ENCODE data around the gene JADE2.
"Not testable (repeated sequence)": the region's sequence is repeated elsewhere in the genome, so short reads cannot be mapped to it uniquely, and the experiment has no call there.

The JADE2 gene

DNA sequence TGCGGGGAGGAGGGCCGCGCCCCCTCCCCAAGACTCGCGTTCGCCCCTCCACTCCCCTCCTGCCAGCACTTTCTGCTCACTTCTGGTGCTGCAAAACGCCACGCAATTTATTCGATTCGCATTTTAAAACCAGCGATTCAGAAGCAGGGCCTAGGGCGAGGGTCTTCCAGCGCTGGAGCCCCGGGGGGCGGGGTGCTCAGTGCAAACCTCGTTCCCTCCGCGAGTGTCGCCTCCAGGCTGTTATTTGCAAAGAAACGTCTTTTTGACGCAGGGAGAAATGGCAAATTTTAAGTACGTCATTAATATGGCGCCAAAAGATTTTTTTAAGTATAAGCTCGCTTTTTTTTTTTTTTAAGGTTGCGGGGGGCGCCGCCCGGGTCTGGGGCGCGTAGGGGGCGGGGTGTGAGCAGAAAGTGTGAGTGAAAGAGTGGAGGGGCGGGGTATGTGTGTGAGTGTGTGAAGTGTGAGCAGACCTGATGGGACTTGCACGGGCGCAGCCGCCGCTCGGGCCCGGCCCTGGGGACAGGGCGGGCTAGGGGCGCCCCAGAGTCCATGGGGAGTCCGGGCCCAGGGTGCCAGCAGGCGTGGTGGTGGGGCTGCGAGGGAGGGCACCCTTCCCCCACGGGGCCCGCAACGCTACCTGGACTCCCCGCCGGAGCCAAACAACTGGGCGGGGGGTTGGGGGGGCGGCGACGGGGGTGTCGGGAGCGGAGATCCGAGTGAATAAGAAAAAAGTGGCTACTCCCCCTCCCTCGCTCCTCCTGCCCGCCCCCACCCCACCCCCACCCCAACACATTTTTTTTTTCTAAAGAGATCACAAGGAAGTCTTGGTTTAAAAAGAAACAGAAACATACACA lies at the start of gene JADE2:
JADE2 (plus strand) TSS at position 845 of the 857 bp plus-strand sequence. CDS start 10,188 bp downstream, outside the sequence.
- peak; percentile 91 for DNase-seq

DNA sequence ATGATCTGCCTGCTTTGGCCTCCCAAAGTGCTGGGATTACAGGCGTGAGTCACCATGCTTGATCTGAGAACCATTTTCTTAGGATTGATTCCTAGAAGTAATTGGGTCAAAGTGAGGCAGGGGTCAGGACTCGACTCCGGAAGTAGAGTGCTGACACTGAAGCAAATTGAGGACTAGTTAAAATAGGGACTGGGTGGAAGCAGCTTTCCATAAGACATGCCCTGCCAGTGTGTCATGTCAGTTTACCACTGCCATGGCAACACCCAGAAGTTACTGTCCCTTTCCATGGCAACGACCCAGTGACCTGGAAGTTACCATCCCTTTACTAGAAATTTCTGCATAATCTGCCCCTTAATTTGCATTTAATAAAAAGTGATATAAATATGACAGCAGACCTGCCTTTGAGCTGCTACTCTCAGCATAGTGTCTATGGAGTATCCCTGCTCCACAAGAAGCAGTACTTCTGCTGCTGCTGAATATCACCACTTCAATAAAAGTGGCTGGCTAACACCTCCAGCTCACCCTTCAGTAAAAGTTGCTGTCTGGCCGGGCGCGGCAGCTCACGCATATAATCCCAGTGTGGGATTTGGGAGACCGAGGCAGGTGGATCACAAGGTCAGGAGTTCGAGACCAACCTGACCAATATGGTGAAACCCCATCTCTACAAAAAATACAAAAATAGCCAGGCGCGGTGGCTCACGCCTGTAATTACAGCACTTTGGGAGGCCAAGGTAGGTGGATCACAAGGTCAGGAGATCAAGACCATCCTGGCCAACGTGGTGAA lies 47.8 kb upstream of the JADE2 start:
- DNase-seq, result no peak

DNA sequence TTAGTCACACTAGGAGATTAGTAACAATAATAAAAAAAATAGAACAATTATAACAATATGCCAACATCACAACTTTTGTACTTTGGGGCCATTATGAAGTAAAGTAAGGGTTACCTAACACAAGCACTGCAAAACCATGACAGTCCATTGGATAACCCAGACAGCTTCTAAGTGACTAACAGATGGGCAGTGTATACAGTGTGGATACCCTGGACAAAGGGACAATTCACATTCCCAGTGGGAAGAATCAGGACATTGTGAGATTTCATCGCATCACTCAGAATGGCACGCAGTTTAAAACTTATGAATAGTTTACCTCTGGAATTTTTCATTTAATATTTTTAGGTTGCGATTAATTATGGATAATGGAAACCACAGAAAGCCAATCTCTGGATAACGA lies 45.6 kb upstream of the JADE2 start:
- no peak for DNase-seq

DNA sequence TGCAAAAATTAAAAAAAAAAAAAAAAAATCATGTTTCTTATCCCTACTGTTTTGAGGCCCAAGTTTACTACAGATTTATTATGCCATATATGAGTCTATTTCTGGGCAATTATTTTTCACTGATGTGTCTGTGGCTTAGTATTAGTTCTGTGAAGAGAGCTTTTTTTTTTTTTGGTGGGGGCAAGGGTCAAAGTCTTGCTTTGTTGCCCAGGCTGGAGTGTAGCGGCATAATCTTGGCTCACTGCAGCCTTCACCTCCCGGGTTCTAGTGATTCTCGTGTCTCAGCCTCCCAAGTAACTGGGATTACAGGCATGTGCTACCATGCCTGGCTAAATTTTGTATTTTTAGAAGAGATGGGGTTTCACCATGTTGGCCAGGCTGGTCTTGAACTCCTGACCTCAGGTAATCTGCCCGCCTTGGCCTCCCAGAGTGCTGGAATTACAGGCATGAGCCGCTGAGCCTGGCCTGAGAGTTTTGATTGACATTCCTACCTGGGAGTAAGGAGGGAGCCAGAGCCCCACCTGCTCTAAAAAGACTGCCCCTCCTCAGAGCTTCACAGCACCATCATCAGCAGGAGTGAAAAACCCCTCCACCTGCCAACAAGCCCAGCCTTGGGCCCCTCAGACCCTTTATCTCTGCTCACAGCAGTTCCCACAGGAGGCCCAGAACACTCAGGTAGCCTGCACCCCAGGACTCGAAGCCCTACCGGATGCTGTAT lies 36.1 kb upstream of the JADE2 start:
- DNase-seq, result no peak

DNA sequence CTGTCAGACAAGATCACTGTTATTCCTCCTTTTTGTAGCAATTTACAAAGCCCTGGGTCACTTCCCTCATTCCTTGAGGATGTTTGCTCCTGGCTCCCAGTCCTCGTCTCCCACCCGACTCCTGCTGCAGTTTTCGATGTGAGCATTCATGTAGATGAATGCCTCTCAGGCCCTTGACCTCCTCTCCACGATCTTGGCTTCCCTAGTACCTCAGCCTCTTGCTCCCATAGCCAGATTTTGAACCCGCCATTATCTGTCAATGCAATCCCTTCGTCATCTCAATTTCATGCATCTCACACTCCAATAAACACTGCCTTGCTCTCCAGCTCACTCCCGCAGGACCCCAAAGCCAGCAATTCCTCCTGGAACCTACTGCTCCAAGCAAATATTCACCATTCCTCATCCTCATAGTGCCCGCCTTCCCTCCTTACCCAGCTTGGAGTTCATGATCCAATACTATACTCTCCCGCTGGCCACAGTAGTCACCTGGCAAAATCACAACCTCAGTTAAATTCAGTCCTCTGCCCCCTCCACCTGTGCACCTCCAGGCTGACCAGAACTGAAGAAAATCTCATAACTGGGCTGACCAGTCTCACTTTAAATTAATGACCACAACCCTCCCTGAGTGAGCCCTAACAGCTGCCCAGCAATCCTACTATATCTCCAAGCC lies 35.1 kb upstream of the JADE2 start:
- DNase-seq, result no peak

DNA sequence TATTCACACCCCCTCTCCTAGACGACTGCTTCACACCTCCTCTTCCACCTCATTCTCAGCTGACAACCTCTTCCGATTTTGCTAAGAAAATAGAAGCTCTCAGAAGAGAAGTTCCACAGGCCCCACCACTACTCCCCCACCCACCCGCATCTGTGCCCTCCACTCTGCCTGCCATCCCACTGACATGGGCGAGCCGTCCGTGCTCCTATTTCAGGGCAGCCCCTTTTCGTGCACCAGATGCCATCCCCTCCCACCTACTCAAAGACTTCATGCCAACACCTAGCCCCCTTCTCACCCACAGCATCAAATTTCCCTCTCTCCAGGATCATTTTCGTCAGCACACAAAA lies 34.6 kb upstream of the JADE2 start:
- DNase-seq, result no peak

DNA sequence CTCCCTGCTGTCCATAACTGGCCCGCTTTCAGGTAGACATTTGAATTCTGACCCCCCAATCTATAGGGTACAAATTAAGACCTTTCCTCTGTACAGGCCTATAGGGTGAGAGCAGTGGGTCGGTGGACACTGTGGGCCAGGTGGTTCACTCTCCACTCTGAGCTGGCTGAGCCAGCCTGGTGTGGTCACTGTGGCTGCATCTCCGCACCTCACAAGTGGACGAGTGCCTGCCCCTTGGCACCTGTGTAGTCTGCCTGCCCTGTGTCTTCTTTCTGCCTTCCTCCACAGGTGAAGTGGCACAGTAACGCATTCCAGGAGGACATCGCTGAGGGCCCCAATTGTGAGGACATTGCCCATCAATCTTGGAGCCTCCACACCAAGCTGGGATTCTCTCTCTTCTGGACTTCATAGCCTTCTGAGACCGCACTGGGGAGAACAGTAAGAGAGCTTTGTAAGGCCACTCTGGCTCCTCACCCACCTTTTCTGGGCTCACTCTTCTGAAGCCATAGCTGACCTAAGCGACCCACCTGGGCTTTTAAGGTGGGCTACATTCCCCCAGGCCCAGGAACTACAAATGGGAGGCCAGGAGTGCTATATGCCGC lies 33.5 kb upstream of the JADE2 start:
- DNase-seq, result no peak

DNA sequence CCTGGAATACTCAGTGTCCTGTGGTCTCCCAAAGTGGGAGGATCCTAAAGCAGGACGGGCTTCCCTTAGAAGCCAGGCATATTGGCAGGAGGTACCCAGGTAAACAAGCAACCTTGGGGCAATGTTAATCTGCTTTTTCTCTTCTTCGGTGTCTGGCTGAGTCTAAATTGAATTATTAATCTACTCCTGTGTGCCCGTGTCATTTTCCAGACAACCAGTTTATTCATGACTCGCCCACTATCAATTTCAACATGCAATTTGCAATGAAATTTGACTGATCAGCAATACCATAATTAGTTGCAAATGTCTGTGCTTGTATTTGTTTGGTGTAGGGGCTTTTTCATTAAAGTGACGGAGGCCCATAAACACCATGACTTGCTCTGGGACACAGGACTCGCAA lies 32.9 kb upstream of the JADE2 start:
- DNase-seq, result no peak

DNA sequence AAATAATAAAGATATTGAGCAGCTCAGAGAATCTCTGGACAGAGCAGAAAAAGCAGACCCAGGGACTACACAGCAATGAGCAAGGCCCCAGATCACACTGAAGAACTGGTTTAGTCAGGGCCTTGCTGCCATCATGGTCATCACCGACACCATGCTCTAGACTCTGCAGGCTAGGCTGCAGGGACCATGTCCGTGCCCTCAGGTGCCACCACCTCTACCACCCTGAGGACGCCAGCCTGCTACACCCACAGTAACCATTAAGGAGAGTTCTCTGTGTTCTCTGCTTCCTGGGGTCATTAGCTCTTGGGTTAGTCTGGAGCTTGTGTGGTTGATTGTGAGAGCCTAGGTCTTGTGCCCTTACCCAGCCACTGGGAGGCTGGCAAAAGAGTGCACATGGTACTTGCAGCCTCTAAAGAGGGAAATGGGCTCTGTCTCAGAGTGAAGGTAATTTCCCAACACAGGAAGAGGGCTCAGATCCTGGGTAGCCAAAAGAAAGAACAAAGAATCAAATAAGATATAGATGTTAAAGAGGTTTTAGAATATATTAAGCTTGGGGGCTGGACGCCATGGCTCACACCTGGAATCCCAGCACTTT lies 31.9 kb upstream of the JADE2 start:
- no peak for DNase-seq

DNA sequence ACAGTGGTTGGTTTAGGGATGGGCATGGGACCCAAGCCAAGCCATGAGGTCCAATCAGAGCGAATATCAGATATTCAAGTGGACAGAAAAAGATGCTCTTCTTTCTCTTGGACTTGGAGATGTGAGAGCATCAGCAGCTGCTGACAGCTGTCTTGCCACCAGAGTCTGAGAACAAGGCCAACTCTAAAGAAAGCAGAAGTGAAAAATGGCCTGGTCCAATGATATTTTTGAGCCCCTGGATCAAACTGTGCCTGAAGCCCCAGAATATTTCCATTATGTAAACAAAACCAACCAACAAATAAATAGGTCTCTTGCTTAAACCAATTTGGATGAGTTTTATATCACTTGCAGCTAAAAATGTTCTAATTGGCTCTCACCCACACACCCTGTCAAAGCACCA lies 30.7 kb upstream of the JADE2 start:
- DNase-seq, result no peak

DNA sequence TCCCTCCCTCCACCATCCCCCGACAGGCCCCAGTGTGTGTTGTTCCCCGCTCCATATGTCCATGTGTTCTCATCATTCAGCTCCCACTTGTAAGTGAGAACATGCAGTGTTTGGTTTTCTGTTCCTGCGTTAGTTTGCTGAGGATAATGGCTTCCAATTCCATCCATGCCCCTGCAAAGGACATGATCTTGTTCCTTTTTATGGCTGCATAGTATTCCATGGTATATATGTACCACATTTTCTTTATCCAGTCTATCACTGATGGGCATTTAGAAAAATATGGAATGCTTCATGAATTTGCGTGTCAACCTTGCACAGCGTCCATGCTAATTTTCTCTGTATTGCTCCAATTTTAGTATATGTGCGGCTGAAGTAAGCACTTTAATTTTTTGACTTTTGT lies 25.6 kb upstream of the JADE2 start:
- DNase-seq, result not testable (repeated sequence)

DNA sequence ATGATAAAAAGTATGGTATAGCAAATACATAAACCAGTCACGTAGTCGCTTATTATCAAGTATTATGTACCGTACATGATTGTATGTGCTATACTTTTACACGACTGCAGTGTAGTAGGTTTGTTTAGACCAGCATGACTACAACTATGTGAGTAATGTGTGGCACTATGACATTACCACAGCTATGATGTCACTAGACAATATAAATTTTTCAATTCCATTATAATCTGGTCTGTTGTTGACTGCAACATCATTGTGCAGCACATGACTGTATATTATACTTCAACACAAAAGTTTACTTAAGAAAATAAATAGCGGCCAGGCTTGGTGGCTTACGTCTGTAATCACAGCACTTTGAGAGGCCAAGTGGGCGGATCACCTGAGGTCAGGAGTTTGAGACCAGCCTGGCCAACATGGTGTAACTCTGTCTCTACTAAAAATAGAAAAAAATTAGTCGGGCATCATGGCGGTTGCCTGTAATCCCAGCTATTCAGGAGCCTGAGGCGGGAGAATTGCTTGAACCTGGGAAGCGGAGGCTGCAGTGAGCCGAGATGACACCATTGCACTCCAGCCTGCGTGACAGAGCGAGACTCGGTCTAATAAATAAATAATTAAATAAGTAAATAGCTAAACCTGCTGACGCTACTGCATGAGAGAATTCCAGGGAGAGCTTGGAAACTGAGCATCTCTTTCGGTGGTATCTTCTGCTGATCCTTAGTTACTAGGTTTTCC lies 24.6 kb upstream of the JADE2 start:
- no peak for DNase-seq

DNA sequence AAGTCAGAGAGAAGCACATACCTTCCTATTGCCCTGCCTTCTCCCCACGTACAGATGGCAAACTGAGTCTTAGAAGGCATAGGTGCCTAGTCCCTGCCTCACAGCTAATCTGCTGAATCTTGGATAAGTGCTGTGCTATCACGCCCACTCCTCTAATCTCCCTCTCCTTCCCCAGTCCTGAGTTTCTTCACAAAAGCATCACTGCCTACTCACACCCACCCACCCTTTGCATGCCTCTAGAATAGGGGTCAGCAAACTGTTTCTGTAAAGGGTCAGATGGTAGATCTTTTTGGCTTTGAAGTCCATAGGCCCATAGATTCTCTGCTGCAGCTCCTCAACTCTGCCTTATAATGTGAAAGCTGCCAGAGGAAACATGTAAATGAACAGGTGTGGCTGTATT lies 23.2 kb upstream of the JADE2 start:
- DNase-seq, result no peak

DNA sequence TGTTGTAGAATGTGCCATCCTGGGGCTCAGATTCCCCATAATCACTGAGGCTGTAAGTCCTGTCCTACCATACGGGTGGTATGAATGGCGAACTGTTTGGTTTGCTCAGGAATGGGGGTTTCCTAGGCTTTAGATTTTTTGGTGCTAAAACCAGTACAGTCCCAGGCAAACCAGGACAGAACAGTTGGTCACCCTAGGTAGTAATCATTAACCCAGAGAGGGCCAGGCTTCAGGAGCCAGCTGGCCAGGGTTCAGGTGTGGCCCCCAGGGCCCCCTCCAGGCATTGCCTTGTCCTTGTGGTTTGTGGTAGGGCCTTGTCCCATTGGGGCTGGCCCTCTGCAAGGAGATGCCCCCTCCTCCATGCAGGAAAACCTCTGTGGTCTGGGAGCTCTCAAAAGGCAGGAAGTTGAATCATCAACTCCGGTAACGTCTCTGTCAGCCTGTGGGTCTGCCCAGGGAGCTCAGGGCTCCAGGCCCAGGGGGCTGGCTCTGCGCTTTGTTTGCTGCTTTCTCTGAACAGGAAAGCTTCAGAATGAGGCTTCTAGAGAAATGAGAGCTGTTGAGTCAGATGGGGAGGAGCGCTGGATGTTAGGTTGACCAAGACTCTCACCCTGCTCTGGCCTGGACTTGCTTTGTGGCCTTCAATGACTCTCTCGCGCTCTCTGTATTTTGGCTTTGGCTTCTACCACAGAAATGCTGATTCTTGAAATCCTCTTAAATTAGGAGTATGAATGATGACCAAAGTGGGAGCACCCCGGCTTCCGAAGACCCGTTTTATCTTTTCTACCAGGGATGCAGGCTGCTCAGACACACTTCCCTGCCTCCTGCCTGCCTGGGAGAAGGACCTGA lies 22.2 kb upstream of the JADE2 start:
- peak; percentile 51 for DNase-seq

DNA sequence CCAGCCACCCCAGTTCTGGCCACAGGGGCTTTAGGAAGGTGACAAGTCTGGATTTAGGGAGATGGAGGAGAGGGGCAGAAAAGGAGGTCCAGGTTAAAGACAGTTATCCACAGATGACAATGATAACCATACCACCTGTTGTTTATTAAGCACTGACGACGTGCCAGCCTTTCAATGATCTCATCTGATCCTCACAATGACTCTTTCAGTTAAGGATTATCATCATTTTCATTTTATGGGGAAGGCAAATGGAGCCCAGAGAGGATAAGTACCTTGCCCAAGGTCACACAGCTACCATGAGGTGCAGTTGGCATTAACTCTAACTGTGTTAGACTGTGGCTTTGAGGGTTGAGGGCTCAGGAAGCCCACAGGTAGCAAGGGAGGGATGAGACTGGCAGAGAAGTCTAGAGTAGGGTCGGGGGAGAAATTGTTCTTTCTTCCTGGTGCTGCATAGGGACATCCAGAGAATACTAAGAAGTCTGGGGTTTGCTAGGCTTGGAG lies 21.5 kb upstream of the JADE2 start:
- no peak for DNase-seq

DNA sequence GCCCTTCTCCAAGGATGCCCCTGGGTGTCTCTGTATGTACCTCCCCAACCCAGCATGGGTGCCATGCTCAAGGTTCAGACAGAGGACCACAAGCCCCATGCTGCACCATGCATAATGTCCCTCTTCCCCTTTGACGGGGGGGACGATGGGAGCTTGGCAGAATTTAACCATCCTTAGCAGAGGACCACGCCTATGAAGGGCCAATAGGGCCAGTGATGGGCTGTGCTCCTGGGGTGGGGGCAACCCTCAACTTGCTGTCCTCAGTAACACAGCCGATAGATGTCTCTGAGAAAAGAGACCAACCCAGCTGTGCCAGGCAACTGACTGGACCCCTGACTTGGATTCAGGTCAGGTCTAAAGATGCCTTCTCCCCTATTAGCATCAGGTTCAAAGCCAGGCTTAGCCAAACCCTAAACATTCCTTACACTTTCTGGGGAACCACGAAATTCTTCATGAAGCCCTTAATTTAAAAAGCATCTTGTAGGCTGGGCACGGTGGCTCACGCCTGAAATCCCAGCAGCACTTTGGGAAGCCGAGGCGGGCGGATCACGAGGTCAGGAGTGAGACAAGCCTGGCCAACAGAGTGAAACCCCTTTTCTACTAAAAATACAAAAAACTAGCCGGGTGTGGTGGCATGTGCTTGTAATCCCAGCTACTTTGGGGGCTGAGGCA lies 20.7 kb upstream of the JADE2 start:
- DNase-seq, result no peak

DNA sequence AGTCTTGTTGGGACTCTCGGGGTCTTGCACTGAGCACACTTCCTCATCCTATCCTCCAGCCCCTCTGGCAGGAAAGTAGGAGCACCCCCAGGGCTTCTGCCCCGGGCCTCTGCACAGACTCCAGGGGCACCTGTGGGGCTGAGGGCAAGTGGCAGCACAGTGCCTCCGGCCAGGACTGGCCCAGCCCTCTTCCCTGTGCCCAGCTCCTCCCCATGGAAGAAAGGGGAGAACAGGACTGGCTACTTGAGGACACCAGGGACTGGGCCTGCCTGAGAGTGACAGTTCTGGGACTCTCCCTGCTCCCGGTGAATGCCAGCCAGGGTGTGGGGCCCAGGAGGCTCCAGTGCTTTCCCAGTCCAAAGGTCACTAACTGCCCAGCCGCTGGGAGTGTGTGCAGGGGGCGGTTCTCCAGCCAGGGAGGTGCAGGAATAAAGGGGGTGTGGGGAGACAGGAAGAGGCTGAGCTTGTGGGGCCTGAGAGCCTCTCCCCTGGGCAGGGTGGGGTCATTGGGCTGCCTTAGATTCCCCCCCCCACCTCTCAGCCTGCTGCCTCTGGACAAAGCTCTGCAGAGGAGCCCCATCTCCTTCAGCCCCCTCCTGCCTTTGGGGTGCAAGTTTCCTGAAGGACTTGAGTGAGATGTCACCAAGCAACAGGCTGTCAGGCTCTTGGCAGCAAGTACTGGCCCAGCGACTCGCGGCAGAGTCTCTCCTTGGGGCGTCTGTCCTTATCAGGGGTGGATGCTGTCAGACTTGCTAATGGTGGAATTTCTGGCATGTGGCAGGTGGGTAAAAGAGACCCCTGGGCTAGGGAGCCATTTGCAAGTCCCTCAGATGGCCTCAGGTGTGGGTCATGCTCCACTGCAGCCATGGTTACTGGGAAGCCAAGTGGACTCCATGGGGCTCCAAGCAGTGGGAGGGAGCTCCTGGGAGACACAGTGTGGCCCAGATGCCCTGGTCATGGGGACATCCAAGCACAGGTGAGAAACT lies 19.1 kb upstream of the JADE2 start:
- no peak for DNase-seq

DNA sequence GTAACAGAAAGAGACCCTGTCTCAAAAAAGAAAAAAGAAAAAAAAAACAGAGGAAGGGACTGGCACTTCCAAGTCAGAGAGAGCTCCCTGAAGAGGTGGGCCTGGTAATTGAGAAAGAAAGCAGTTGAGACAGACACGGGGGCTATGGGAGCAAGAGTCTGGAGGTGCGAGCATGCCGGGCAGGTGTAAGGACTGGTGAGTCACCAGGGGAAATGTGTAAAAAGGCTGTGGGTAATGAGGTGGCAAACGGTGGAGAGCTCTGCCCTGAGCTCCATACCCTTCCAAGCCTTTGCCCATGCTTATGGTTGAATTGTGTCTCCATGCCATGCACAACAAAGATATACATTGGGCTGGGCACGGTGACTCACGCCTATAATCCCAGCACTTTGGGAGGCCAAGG lies 18.0 kb upstream of the JADE2 start:
- no peak for DNase-seq

Data from CD4-positive, alpha-beta T cell treated with Interleukin-17A for 1 hour (primary cell).